ENCODE measurements around the gene ANKRD33. TPM values are rescaled to one million over a fixed set of nuclear protein-coding genes. Genes with fewer than 3 reads are reported as not detected.

The ANKRD33 gene
- total RNA-seq, 1 experiment from 2014 or later: 0.21 TPM

DNA sequence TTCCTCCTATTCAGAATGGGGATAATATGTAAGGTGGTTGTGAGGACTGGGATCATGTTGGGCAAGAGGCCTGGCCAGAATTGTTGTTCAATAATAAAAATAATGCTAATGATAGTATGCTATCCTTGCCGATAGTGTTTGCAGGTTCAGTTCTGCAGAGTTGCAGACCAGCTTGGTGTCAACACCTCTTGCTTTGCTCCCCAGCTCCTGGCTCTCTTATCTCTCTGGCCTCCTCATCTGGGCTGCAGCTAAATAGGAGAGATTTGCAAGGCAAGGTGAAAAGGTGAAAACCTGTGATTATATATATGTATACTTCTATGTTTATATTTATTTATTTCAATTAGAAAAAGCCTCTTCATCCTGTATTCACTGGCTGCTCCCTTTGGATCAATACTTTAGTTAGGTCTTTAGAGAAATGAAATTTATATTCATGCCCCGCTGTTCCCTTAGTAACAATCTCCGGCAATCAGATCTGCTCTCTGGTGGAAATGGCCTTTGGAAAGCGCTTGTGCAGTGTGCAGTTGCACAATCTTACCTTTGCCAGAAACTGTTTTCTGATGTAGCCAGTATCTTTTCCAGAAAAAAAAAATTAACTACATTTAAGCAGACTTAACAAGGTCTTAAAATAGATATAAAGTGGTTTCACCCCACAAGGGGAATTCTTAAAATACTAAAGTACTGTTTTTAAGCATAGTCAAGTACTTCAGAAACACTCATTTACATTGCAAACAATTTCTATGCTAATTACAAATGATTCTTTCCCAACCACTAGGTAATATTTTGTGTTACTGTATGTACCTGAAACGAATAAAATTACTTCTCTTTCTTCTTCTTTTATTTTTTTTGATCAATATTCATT is 44.5 kb downstream of the ANKRD33 start:
- ChIA-PET CTCF (no interaction called here), POLR2A (interaction anchor here (0.6 kb wide), 1 partner anchor 119 kb away, joined by 3 read pairs; the partner anchor contains the start of gene NR4A1)
- no TSS peak for BruUV-seq (replicated peaks)
- H3K4me3 ChIP-seq (ENCODE audit: low read depth in 2 of 2, low read length in 2 of 2): no peak overlapping the region
- in situ Hi-C loops (cut with HindIII; ENCODE audit: low pct_unique_long_range_greater_than_20kb, low sequenced_read_pairs) (no loop called here), intact Hi-C loops (cut with micrococcal nuclease; ENCODE audit: unreplicated experiment) (no loop called here)
- no peaks in the 10 kb centered on the region for H3K9me3 ChIP-seq (ENCODE audit: control insufficient read depth, insufficient read depth, low read depth, low read length)
- ATAC-seq (no peak), DNase-seq (ENCODE audit: low read depth, low spot score) (no peak)
- TF ChIP-seq CTCF (IDR thresholded peaks at IDR 0.05) (no peak), TCF7L2 (IDR thresholded peaks at IDR 0.05; ENCODE audit: low read depth, low read length) (no peak), SIN3A (IDR thresholded peaks at IDR 0.05; ENCODE audit: borderline replicate concordance, insufficient read depth, low read depth, low read length) (no peak), POLR2AphosphoS5 (IDR thresholded peaks at IDR 0.05; ENCODE audit: low read depth, low read length) (no peak)
- TF ChIP-seq, protein P1, sequence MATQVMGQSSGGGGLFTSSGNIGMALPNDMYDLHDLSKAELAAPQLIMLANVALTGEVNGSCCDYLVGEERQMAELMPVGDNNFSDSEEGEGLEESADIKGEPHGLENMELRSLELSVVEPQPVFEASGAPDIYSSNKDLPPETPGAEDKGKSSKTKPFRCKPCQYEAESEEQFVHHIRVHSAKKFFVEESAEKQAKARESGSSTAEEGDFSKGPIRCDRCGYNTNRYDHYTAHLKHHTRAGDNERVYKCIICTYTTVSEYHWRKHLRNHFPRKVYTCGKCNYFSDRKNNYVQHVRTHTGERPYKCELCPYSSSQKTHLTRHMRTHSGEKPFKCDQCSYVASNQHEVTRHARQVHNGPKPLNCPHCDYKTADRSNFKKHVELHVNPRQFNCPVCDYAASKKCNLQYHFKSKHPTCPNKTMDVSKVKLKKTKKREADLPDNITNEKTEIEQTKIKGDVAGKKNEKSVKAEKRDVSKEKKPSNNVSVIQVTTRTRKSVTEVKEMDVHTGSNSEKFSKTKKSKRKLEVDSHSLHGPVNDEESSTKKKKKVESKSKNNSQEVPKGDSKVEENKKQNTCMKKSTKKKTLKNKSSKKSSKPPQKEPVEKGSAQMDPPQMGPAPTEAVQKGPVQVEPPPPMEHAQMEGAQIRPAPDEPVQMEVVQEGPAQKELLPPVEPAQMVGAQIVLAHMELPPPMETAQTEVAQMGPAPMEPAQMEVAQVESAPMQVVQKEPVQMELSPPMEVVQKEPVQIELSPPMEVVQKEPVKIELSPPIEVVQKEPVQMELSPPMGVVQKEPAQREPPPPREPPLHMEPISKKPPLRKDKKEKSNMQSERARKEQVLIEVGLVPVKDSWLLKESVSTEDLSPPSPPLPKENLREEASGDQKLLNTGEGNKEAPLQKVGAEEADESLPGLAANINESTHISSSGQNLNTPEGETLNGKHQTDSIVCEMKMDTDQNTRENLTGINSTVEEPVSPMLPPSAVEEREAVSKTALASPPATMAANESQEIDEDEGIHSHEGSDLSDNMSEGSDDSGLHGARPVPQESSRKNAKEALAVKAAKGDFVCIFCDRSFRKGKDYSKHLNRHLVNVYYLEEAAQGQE (IDR thresholded peaks at IDR 0.05; ENCODE audit: insufficient read depth in 1 of 2, low read depth in 2 of 2, low read length in 1 of 2): no peak
- H3K4me1 ChIP-seq (ENCODE audit: control insufficient read depth, insufficient read depth, low read length): no peaks in the 10 kb centered on the region
- H3K36me3 ChIP-seq (ENCODE audit: control insufficient read depth, insufficient read depth, low read length): no peaks in the 10 kb centered on the region
- no peaks in the 10 kb centered on the region; the same call in 1 of the 2 replicates for H3K27me3 ChIP-seq (ENCODE audit: control insufficient read depth, insufficient read depth, low read length)
- H3K27ac ChIP-seq (ENCODE audit: low read length): no peak overlapping the region

GRCh38 chr12:51934080-51934479 is 46.2 kb downstream of the ANKRD33 start:
- in situ Hi-C loops (cut with HindIII; ENCODE audit: low pct_unique_long_range_greater_than_20kb, low sequenced_read_pairs) (no loop called here), intact Hi-C loops (cut with micrococcal nuclease; ENCODE audit: unreplicated experiment) (no loop called here)
- TF ChIP-seq POLR2AphosphoS5 (IDR thresholded peaks at IDR 0.05; ENCODE audit: low read depth, low read length) (no peak), SIN3A (IDR thresholded peaks at IDR 0.05; ENCODE audit: borderline replicate concordance, insufficient read depth, low read depth, low read length) (no peak), CTCF (IDR thresholded peaks at IDR 0.05) (no peak), TCF7L2 (IDR thresholded peaks at IDR 0.05; ENCODE audit: low read depth, low read length) (no peak)
- TF ChIP-seq, protein P1 (IDR thresholded peaks at IDR 0.05; ENCODE audit: insufficient read depth in 1 of 2, low read depth in 2 of 2, low read length in 1 of 2): no peak
- Histone ChIP-seq H3K27me3 (ENCODE audit: control insufficient read depth, insufficient read depth, low read length) (no peaks in the 10 kb centered on the region; the same call in 1 of the 2 replicates), H3K4me3 (ENCODE audit: low read depth in 2 of 2, low read length in 2 of 2) (no peak overlapping the region), H3K9me3 (ENCODE audit: control insufficient read depth, insufficient read depth, low read depth, low read length) (no peaks in the 10 kb centered on the region), H3K27ac (ENCODE audit: low read length) (no peak overlapping the region), H3K4me1 (ENCODE audit: control insufficient read depth, insufficient read depth, low read length) (no peaks in the 10 kb centered on the region), H3K36me3 (ENCODE audit: control insufficient read depth, insufficient read depth, low read length) (no peaks in the 10 kb centered on the region)
- ATAC-seq (no peak), DNase-seq (ENCODE audit: low read depth, low spot score) (no peak)
- no TSS peak for BruUV-seq (replicated peaks)
- POLR2A ChIA-PET: interaction anchor here (0.5 kb wide), 1 partner anchor 149 kb away, joined by 3 read pairs; no protein-coding TSS in a partner anchor
- CTCF ChIA-PET: no interaction called here

Measured in Panc1 (cell line).